H4 (cell line): Measurements from ENCODE around the gene TAS1R2. TPM values are rescaled to one million over a fixed set of nuclear protein-coding genes. Genes with fewer than 3 reads are reported as not detected.
"Not testable (repeated sequence)": the region's sequence is repeated elsewhere in the genome, so short reads cannot be mapped to it uniquely, and the experiment has no call there.

Experiments
- DNase-seq: peaks from one replicate; pipeline ENCODE4 v3.0.0-alpha.2; 2015; ENCODE audit warnings: low spot score
- total RNA-seq: library from RNA; depleted of rRNA; stranded (reverse); fragments of >200 nt; shearing (Covaris generic); gene quantifications from 2 replicates; pipeline ENCODE4 v1.2.3, GENCODE V29; 2014; rRNA removed

Gene TAS1R2
- not detected in 2 replicates for total RNA-seq

GRCh38 chr1:18859560-18859959 lies at the start of gene TAS1R2:
Gene TAS1R2, minus strand, starts transcription at chr1:18859660. Its CDS starts 0 bp downstream, at chr1:18859660.
- DNase-seq = no peak

- DNase-seq = no peak
Measured at GRCh38 chr1:18907917-18908845, 48.7 kb upstream of the TAS1R2 start.

GRCh38 chr1:18907021-18907916 lies 47.8 kb upstream of the TAS1R2 start:
- DNase-seq = peak; percentile 29

GRCh38 chr1:18903291-18903756 lies 43.9 kb upstream of the TAS1R2 start:
- no peak for DNase-seq

GRCh38 chr1:18902523-18903290 lies 43.2 kb upstream of the TAS1R2 start, which contains the start of gene ALDH4A1:
Gene ALDH4A1, minus strand, starts transcription at chr1:18902555. Its CDS starts 32 bp downstream, at chr1:18902523.
- DNase-seq = peak; percentile 98

GRCh38 chr1:18901952-18902522 lies 42.6 kb upstream of the TAS1R2 start:
- DNase-seq = no peak

GRCh38 chr1:18901147-18901951 lies 41.9 kb upstream of the TAS1R2 start:
- DNase-seq = no peak

- DNase-seq = no peak
Measured at GRCh38 chr1:18900303-18900841, 40.9 kb upstream of the TAS1R2 start.

GRCh38 chr1:18899363-18900049 lies 40.0 kb upstream of the TAS1R2 start:
- no peak for DNase-seq

GRCh38 chr1:18898567-18898966 lies 39.1 kb upstream of the TAS1R2 start:
- DNase-seq = no peak

- DNase-seq = no peak
Measured at GRCh38 chr1:18895317-18895716, 35.9 kb upstream of the TAS1R2 start.

GRCh38 chr1:18893120-18893519 lies 33.7 kb upstream of the TAS1R2 start:
- DNase-seq = no peak

- not testable (repeated sequence) for DNase-seq
Measured at GRCh38 chr1:18891858-18892257, 32.4 kb upstream of the TAS1R2 start.

GRCh38 chr1:18891426-18891780 lies 31.9 kb upstream of the TAS1R2 start:
- no peak for DNase-seq

- no peak for DNase-seq
Measured at GRCh38 chr1:18890706-18891425, 31.4 kb upstream of the TAS1R2 start.

- DNase-seq = no peak
Measured at GRCh38 chr1:18886003-18886335, 26.5 kb upstream of the TAS1R2 start.

- no peak for DNase-seq
Measured at GRCh38 chr1:18885311-18886002, 26.0 kb upstream of the TAS1R2 start.

- no peak for DNase-seq
Measured at GRCh38 chr1:18884727-18885126, 25.3 kb upstream of the TAS1R2 start.
